Right renal cortex interstitium (tissue), 3 donors: ENCODE data around the gene CRYL1. TPM values are rescaled to one million over a fixed set of nuclear protein-coding genes. Genes with fewer than 3 reads are reported as not detected.

Experiments
- DNase-seq, 3 donors: peaks; one replicate each; pipeline ENCODE4 v3.0.0-alpha.2; 2013; ENCODE audit warnings: low read depth in 3 of 3, low spot score in 2 of 3
- polyA plus RNA-seq, 3 donors: library from polyadenylated mRNA; unstranded; fragments of 120-200 nt; gene quantifications; one replicate each; pipeline ENCODE4 v1.2.1, GENCODE V29; 2013; ENCODE audit not compliant: insufficient read length in 3 of 3

The CRYL1 gene
- polyA plus RNA-seq, 3 donors, result 143 to 151 (median 146) TPM

GRCh38 chr13:20429682-20430081, 96.0 kb downstream of the CRYL1 start:
- no peak for DNase-seq

GRCh38 chr13:20428666-20429644, 96.7 kb downstream of the CRYL1 start:
- no peak for DNase-seq

- DNase-seq, result no peak
These were observed 98.8 kb downstream of the CRYL1 start for GRCh38 chr13:20426766-20427448.

GRCh38 chr13:20425819-20426219, 99.8 kb downstream of the CRYL1 start:
- DNase-seq, result no peak

- DNase-seq, result no peak
These were observed 100.7 kb downstream of the CRYL1 start for GRCh38 chr13:20424949-20425348.

GRCh38 chr13:20424559-20424852, 101.2 kb downstream of the CRYL1 start:
- DNase-seq, result no peak

- DNase-seq, result no peak
These were observed 103.3 kb downstream of the CRYL1 start for GRCh38 chr13:20422362-20422761.

- DNase-seq, result no peak
These were observed 104.7 kb downstream of the CRYL1 start for GRCh38 chr13:20420938-20421337.

- DNase-seq, result no peak
These were observed 106.7 kb downstream of the CRYL1 start for GRCh38 chr13:20418953-20419352.

GRCh38 chr13:20416223-20416745, 109.4 kb downstream of the CRYL1 start:
- no peak for DNase-seq

- no peak for DNase-seq
These were observed 110.0 kb downstream of the CRYL1 start for GRCh38 chr13:20415694-20416107.

GRCh38 chr13:20415306-20415679, 110.4 kb downstream of the CRYL1 start:
- no peak for DNase-seq

- DNase-seq, result no peak
These were observed 110.9 kb downstream of the CRYL1 start for GRCh38 chr13:20414546-20415305.

- no peak for DNase-seq
These were observed 112.8 kb downstream of the CRYL1 start for GRCh38 chr13:20412691-20413355.

GRCh38 chr13:20411638-20412342, 113.9 kb downstream of the CRYL1 start:
- no peak for DNase-seq

GRCh38 chr13:20410726-20411125, 114.9 kb downstream of the CRYL1 start:
- no peak for DNase-seq

GRCh38 chr13:20408181-20408580, 117.5 kb downstream of the CRYL1 start:
- no peak for DNase-seq

GRCh38 chr13:20407759-20408158, 117.9 kb downstream of the CRYL1 start:
- DNase-seq, result no peak

- DNase-seq, result no peak
These were observed 120.0 kb downstream of the CRYL1 start for GRCh38 chr13:20405691-20406090.
